ENCODE data around the gene LRP8.

DNA sequence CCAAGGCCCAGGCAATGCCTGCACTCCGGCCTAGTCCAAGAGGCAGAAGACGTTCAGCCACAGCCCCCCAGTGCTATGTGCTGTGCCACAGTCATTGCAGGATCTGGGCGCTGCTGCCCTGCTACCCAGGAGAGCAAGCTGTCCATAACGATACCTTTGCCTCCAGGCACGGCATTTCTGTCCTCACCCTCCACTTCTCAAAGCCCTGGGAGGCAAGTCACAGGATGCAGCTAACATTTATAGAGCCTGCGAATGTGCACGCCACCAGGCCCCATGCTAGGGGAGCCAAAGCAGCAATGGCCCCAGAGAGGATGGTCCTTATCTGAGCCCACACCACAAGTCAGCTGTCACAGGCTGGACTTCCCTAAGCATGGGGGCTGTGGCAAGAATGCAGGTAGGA is 13.8 kb downstream of the LRP8 start:
- TF ChIP-seq POLR2AphosphoS5 (IDR thresholded peaks at IDR 0.05; ENCODE audit: low read depth, low read length) (no peak), SIN3A (IDR thresholded peaks at IDR 0.05; ENCODE audit: borderline replicate concordance, insufficient read depth, low read depth, low read length) (no peak)
- TF ChIP-seq, protein P1, sequence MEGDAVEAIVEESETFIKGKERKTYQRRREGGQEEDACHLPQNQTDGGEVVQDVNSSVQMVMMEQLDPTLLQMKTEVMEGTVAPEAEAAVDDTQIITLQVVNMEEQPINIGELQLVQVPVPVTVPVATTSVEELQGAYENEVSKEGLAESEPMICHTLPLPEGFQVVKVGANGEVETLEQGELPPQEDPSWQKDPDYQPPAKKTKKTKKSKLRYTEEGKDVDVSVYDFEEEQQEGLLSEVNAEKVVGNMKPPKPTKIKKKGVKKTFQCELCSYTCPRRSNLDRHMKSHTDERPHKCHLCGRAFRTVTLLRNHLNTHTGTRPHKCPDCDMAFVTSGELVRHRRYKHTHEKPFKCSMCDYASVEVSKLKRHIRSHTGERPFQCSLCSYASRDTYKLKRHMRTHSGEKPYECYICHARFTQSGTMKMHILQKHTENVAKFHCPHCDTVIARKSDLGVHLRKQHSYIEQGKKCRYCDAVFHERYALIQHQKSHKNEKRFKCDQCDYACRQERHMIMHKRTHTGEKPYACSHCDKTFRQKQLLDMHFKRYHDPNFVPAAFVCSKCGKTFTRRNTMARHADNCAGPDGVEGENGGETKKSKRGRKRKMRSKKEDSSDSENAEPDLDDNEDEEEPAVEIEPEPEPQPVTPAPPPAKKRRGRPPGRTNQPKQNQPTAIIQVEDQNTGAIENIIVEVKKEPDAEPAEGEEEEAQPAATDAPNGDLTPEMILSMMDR (IDR thresholded peaks at IDR 0.05), result no peak
